Left lung (tissue), 10 donors: Measurements from ENCODE around the gene RPLP2. TPM values are rescaled to one million over a fixed set of nuclear protein-coding genes. Genes with fewer than 3 reads are reported as not detected.
A peak's percentile ranks its signal among the peaks of the same experiment; 100 is the strongest.

Experiments used
- ATAC-seq: fragments of 200-7000 bp; cut with Tn5 transposase; one replicate; pipeline ENCODE4 v1.9.1; 2020; ENCODE audit warnings: moderate library complexity
- DNase-seq, 4 donors: peaks; one replicate each; pipeline ENCODE4 v3.0.0-alpha.2; 2013 to 2020
- H3K27ac ChIP-seq, 2 donors: fragments of 200-600 bp; sonication (generic) in 1 of 2; one replicate each; pipeline versions ENCODE4 v1.5.0 to v1.8.0; 2020 to 2021
- H3K27me3 ChIP-seq, 2 donors: fragments of 200-600 bp; sonication (generic) in 1 of 2; one replicate each; pipeline versions ENCODE4 v1.5.0 to v1.8.0; 2020 to 2021
- H3K36me3 ChIP-seq, 2 donors: fragments of 200-600 bp; sonication (generic) in 1 of 2; one replicate each; pipeline versions ENCODE4 v1.5.0 to v1.8.0; 2020 to 2021
- H3K4me1 ChIP-seq, 2 donors: fragments of 200-600 bp; one replicate each; pipeline ENCODE4 v1.8.0; 2021
- H3K4me3 ChIP-seq, 2 donors: fragments of 200-600 bp; sonication (generic) in 1 of 2; one replicate each; pipeline versions ENCODE4 v1.5.0 to v1.8.0; 2020 to 2021; ENCODE audit warnings: mild to moderate bottlenecking in 1 of 2
- H3K9me3 ChIP-seq, 2 donors: fragments of 200-600 bp; sonication (generic) in 1 of 2; one replicate each; pipeline versions ENCODE4 v1.5.0 to v1.8.0; 2020 to 2021
- intact Hi-C, 2 donors: fragments of 100-400 bp; cut with DNase I; formaldehyde crosslinking; loops; one replicate each; pipeline versions ENCODE4 v1.11.2 to v1.14.2; 2022
- polyA plus RNA-seq, 6 donors: library from polyadenylated mRNA; unstranded; fragments of 120-200 nt; gene quantifications; one replicate each; pipeline ENCODE4 v1.2.1, GENCODE V29; 2013; ENCODE audit not compliant: insufficient read length in 6 of 6
- total RNA-seq, 2 donors: library from RNA; stranded (reverse); fragmentation: NEBNext Ultra II Directional; extraction: Animal tissue kit (Norgen Biotek cat#: 25700); gene quantifications; one replicate each; pipeline ENCODE4 v1.2.1, GENCODE V29; 2021
- TF ChIP-seq, protein P1 (sequence below), 2 donors: fragments of 200-600 bp; sonication (generic) in 1 of 2; IDR thresholded peaks; one replicate each; pipeline versions ENCODE4 v1.5.0 to v1.8.0; 2021; ENCODE audit warnings: antibody characterized with exemption in 2 of 2
- donor health status: DM: no; HTN: yes; CAD: no.
- donor health status: DM: no; HTN: no; CAD: no.

Gene RPLP2
- total and polyA plus RNA-seq, 8 donors, result 1,154 to 1,802 (median 1,390) TPM

DNA sequence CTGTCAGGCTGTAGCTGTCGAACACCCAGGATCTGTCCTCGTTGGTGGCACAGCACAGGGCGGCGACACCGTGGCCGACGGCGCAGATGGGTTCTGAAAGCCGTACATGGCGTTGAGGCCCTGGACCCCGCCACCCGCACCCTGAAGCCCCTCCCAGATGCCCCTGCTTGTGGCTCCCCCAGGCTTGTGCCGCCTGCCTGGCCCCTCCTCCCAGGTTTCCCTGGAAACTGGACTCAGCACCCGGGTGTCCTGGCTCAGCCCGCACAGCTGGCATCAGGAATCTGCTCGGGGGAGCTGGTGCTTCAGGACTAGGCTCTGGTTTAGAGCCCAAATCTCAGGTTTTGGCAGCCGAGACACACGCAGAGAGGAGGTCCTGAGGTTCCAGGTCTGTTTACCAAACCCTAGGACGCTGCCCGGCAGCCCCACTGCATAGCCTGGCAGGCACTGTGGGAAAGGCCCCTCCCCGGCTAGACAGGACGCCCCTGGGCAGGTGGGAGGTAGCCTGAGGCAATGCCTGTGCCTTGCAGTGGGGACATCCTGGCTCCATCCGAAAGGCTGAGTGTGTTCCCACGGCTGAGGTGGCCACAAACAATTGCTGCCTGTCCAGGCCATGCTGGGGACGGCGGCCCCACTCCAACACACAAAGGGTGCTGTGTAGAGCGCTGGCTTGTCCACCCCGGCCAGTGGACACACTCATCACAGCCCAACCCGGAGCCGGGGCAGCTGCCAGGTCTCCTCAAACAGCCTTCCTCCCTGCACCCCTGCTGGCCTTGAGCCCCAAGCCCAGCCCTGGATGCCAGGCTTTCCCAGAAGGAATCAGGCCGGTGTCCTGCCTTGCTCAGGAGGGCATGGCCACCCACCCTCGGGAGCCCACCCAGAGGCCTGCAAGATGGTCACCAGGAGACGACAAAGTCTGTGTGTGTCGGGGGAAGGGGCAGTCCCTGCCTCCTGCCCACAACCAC lies 37.1 kb upstream of the RPLP2 start:
- Histone ChIP-seq H3K9me3 (no peaks in the 10 kb centered on the region), H3K4me3 (no peak overlapping the region), H3K27me3 (no peaks in the 10 kb centered on the region), H3K36me3 (peaks cover 0 to 52% of the 10 kb centered on the region in 2 donors), H3K4me1 (peaks cover 9 to 29% of the 10 kb centered on the region in 2 donors), H3K27ac (no peak overlapping the region)
- TF ChIP-seq, protein P1, sequence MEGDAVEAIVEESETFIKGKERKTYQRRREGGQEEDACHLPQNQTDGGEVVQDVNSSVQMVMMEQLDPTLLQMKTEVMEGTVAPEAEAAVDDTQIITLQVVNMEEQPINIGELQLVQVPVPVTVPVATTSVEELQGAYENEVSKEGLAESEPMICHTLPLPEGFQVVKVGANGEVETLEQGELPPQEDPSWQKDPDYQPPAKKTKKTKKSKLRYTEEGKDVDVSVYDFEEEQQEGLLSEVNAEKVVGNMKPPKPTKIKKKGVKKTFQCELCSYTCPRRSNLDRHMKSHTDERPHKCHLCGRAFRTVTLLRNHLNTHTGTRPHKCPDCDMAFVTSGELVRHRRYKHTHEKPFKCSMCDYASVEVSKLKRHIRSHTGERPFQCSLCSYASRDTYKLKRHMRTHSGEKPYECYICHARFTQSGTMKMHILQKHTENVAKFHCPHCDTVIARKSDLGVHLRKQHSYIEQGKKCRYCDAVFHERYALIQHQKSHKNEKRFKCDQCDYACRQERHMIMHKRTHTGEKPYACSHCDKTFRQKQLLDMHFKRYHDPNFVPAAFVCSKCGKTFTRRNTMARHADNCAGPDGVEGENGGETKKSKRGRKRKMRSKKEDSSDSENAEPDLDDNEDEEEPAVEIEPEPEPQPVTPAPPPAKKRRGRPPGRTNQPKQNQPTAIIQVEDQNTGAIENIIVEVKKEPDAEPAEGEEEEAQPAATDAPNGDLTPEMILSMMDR (IDR thresholded peaks at IDR 0.05), result no peak
- ATAC-seq, result no peak
- DNase-seq, result no peak
- intact Hi-C loops, result no loop called here

DNA sequence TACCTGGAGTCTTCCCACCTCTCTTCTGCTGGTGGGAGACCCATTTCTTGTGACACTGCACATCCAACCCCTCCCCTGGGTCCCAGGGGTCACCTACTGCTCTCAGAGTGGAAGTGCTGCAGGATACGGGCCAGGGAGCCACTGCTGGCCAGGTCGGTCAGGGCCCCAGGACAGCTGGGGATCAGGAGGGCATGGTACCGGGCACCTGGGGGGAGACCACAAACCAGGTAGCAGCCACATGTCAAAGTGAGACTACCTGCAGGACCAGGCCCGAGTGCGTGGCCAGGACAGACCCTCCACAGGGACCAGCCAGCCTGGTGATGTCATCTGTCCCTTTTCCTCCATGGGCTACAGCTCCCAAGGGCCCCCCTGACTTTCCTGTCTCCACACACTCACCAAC lies 36.3 kb upstream of the RPLP2 start:
- Histone ChIP-seq H3K27ac (no peak overlapping the region), H3K27me3 (no peaks in the 10 kb centered on the region), H3K36me3 (peaks cover 0 to 51% of the 10 kb centered on the region in 2 donors), H3K4me1 (peaks cover 13 to 35% of the 10 kb centered on the region in 2 donors), H3K4me3 (no peak overlapping the region), H3K9me3 (no peaks in the 10 kb centered on the region)
- intact Hi-C loops, result no loop called here
- DNase-seq, result no peak
- ATAC-seq, result no peak
- TF ChIP-seq, protein P1 (IDR thresholded peaks at IDR 0.05), result no peak

DNA sequence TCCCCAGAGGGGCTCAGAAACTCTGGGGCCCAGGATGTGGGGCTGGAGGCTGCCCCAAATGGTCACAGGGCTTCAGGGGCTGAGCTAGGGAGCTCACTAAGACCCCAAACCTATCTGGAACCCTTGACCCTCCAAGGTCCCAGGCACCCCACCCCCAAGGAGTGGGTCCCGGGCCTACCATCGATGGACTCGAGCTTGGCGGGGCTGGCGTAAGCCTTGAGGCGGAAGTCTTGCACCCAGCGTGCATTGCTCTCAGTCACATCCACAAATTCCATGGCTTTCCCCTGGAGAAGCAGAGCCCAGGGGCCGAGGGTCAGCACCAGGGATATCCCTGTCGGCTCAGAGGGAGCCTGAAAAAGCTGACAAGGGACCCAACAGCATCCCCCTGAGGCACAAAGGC lies 35.9 kb upstream of the RPLP2 start:
- H3K36me3 ChIP-seq, result peaks cover 0 to 51% of the 10 kb centered on the region in 2 donors
- H3K4me3 ChIP-seq, result no peak overlapping the region
- H3K9me3 ChIP-seq, result no peaks in the 10 kb centered on the region
- TF ChIP-seq, protein P1 (IDR thresholded peaks at IDR 0.05), result no peak
- DNase-seq, result no peak
- intact Hi-C loops, result no loop called here
- ATAC-seq, result no peak
- H3K27me3 ChIP-seq, result no peaks in the 10 kb centered on the region
- H3K4me1 ChIP-seq, result peaks cover 16 to 39% of the 10 kb centered on the region in 2 donors
- no peak overlapping the region for H3K27ac ChIP-seq

DNA sequence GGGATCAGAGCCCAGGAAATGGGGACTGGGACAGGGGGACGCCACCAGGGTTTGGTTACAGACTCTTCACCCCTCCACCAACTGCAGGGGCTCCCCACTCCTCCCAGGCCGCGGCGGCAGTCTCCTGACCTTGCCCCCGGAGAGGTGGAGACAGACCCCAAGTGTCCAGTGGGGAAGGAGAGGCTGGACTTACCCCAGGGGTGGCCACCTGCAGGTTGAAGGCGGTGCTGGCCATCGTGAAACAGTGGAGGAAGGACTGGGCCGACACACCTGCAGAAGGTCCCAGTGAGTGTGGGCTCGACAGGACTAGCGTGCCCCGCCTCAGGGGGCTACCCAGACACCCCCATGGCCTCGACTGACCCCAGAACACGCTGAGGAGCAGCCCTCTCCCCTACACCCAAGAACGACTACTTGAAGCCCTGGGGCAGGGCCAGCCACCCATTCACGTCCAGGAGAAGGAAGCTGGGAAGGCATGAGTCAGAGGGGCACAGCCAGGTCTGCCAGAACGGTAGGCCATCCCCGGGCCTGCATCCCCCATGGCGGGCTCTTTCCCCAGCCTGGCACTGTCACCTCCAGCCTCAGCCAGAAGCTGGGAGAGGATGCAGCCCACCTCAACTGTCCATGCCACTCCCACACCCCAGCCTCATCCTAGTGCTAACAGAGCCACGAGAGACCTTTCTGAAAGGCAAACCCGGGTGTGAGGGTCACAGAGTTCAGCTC lies 34.7 kb upstream of the RPLP2 start:
- no peak overlapping the region for H3K27ac ChIP-seq
- intact Hi-C loops, result no loop called here
- H3K36me3 ChIP-seq, result peaks cover 0 to 44% of the 10 kb centered on the region in 2 donors
- ATAC-seq (no peak), DNase-seq (peak in 1 of 4 donors; percentile 74)
- H3K4me3 ChIP-seq, result no peak overlapping the region
- no peaks in the 10 kb centered on the region for H3K27me3 ChIP-seq
- peaks cover 16 to 48% of the 10 kb centered on the region in 2 donors for H3K4me1 ChIP-seq
- TF ChIP-seq, protein P1 (IDR thresholded peaks at IDR 0.05), result no peak
- no peaks in the 10 kb centered on the region for H3K9me3 ChIP-seq

DNA sequence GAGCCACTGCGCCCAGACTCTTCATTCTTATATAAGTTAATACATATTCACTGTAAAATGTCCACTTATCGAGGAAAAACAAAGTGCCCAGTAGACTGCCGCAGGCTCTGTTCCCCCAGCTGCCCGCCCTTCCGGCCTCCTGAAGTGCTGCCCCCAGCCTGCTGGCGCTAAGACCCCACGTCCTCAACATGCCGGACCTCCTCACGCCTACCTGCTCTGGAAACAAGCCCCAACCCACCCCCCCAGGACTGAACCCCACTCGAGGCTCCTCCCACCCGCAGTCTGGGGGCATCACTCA lies 33.6 kb upstream of the RPLP2 start:
- TF ChIP-seq, protein P1 (IDR thresholded peaks at IDR 0.05), result no peak
- intact Hi-C loops, result no loop called here
- no peaks in the 10 kb centered on the region for H3K9me3 ChIP-seq
- no peaks in the 10 kb centered on the region for H3K27me3 ChIP-seq
- no peak for DNase-seq
- H3K4me3 ChIP-seq, result peak overlapping the region; percentile 76 to 90
- H3K4me1 ChIP-seq, result peaks cover 16 to 51% of the 10 kb centered on the region in 2 donors
- H3K36me3 ChIP-seq, result peaks cover 0 to 37% of the 10 kb centered on the region in 2 donors
- no peak for ATAC-seq
- H3K27ac ChIP-seq, result no peak overlapping the region
